ENCODE data around the gene ARHGEF25. TPM values are rescaled to one million over a fixed set of nuclear protein-coding genes. Genes with fewer than 3 reads are reported as not detected.

The ARHGEF25 gene
- polyA plus RNA-seq, 1 experiment: 26.0 TPM

DNA sequence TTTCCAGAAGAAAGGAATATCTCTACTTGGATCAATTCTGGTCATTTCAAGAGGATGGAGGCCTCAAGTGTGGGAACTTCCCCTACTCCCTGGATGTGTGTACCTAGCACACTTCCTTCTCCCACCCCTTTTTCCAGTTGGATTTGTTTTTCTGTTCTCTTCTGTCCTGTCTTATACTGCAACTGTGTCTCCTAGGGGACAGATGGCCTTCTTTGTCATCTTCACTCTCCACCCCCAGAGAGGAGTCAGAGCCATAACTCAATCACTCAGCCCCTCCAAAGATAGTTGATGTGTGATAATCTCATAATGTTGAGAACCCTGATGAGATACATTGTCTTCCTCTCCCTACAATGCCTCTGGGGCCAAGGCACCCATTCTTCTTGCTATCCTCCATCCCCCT, 8.7 kb upstream of the ARHGEF25 start:
- peaks cover 6% of the 10 kb centered on the region for H3K36me3 ChIP-seq (ENCODE audit: control insufficient read depth, insufficient read depth, low read length)
- DNase-seq (ENCODE audit: low read depth): no peak
- POLR2A ChIA-PET: interaction anchor here (0.6 kb wide), 1 partner anchor 11 kb away, joined by 5 read pairs; the partner anchor contains the start of gene PIP4K2C
- TF ChIP-seq, protein P1, sequence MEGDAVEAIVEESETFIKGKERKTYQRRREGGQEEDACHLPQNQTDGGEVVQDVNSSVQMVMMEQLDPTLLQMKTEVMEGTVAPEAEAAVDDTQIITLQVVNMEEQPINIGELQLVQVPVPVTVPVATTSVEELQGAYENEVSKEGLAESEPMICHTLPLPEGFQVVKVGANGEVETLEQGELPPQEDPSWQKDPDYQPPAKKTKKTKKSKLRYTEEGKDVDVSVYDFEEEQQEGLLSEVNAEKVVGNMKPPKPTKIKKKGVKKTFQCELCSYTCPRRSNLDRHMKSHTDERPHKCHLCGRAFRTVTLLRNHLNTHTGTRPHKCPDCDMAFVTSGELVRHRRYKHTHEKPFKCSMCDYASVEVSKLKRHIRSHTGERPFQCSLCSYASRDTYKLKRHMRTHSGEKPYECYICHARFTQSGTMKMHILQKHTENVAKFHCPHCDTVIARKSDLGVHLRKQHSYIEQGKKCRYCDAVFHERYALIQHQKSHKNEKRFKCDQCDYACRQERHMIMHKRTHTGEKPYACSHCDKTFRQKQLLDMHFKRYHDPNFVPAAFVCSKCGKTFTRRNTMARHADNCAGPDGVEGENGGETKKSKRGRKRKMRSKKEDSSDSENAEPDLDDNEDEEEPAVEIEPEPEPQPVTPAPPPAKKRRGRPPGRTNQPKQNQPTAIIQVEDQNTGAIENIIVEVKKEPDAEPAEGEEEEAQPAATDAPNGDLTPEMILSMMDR (IDR thresholded peaks at IDR 0.05; ENCODE audit: insufficient read depth, low read depth, low read length): no peak
- CTCF ChIA-PET: no interaction called here
- no peaks in the 10 kb centered on the region for H3K27me3 ChIP-seq (ENCODE audit: control insufficient read depth, insufficient read depth, low read length)
- no peak overlapping the region for H3K4me3 ChIP-seq (ENCODE audit: low read depth, low read length)

DNA sequence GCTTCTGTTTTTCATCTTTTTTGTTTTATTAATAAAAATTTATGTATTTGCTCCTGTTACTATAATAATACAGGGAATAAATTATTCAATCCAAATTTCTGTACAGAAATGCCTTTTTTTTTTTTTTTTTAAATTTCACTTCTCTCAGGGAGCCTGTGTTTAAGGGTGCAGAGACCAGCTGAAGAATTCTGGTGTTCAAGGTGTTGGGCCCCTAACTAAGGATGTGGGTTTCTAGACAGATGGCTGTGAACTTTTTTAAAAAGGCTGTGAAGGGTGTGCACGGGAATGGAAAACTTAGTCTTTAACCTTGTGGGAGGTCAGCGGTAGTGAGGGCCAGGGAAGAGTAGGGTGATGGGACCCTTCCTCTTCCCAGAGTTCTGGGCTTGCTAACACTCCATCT, 7.9 kb upstream of the ARHGEF25 start:
- DNase-seq (ENCODE audit: low read depth): no peak
- no peaks in the 10 kb centered on the region for H3K27me3 ChIP-seq (ENCODE audit: control insufficient read depth, insufficient read depth, low read length)
- no peak overlapping the region for H3K4me3 ChIP-seq (ENCODE audit: low read depth, low read length)
- ChIA-PET POLR2A (interaction anchor here (0.6 to 1.0 kb wide), 6 partner anchors 11 to 171 kb away, joined by 3 to 8 read pairs (median 5); partner anchors contain the start of gene PIP4K2C), CTCF (interaction anchor here (1.0 to 1.5 kb wide), 2 partner anchors 10 to 20 kb away, joined by 3 to 4 read pairs; no protein-coding TSS in a partner anchor)
- TF ChIP-seq, protein P1 (IDR thresholded peaks at IDR 0.05; ENCODE audit: insufficient read depth, low read depth, low read length): no peak
- H3K36me3 ChIP-seq (ENCODE audit: control insufficient read depth, insufficient read depth, low read length): peaks cover 6% of the 10 kb centered on the region

DNA sequence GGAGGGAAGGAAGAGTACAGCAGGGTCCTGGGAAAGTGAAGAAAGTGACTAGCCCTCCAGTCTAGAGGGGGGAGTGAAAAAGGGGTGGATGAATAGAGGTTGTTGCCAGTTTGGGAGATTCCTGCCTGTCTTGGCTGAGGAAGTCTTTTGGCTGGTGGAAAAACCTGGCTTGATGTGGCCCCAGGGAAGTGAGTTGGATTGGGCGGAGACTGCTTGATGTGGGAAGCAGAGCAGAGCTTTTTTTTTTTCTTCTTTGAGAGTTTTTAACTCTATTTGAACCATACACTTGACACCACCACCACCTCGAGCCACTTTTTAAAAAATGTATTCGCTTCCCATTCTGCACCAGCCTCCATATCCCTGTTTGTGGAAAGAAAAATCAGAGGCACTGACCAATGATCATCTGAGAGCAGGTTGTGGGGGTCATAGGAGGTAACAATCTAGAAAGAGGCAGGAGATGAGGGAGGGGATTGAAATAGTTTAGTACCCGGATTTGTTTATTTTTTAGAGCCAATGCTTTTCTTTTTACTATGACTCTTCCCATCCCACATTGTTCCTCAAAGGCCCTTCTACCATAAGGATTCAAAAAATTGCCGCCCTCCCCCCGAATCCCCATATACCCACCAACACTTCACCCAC, 7.3 kb upstream of the ARHGEF25 start:
- POLR2A ChIA-PET: interaction anchor here (0.6 to 1.0 kb wide), 5 partner anchors 10 to 171 kb away, joined by 3 to 8 read pairs (median 5); no protein-coding TSS in a partner anchor
- CTCF ChIA-PET: interaction anchor here (0.7 to 1.5 kb wide), 3 partner anchors 9 to 20 kb away, joined by 3 to 4 read pairs (median 3); no protein-coding TSS in a partner anchor
- peak; percentile 38 for DNase-seq (ENCODE audit: low read depth)
- TF ChIP-seq, protein P1 (IDR thresholded peaks at IDR 0.05; ENCODE audit: insufficient read depth, low read depth, low read length): no peak
- Histone ChIP-seq H3K36me3 (ENCODE audit: control insufficient read depth, insufficient read depth, low read length) (peaks cover 6% of the 10 kb centered on the region), H3K4me3 (ENCODE audit: low read depth, low read length) (peak overlapping the region; percentile 64), H3K27me3 (ENCODE audit: control insufficient read depth, insufficient read depth, low read length) (no peaks in the 10 kb centered on the region)

DNA sequence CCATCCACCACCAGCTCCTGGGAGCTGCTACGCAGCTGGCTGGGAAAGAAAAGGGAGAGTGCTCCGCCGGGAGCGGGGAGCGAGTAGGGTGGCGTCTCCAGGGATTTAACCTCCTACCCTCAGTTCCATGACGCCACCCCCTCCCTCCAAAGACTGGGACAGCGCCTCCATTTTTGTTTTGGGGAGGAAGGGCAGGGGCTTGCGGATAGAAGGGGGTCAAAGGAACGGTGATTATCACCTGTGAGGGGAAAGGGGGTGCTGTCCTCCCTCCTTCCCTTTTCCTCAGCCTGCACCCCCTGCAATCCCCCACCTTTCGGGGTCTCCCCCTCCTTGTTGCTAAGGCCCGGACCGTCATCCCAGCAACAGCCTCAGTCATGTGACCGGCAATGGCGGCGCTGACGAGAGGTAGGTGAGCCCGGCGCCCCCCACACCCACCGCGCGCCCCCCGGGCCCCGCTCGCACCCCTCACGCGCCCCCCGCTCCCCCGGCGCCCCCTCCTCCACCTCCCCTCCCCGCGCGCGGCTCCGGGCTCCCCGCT, 6.7 kb upstream of the ARHGEF25 start, which contains the start of gene DTX3:
Gene DTX3, plus strand, starts transcription at position 371 of the 538 bp plus-strand sequence. CDS start 1,694 bp downstream, outside the sequence.
- Histone ChIP-seq H3K36me3 (ENCODE audit: control insufficient read depth, insufficient read depth, low read length) (peaks cover 9% of the 10 kb centered on the region), H3K4me3 (ENCODE audit: low read depth, low read length) (peak within 1 kb of the TSS; percentile 64), H3K27me3 (ENCODE audit: control insufficient read depth, insufficient read depth, low read length) (no peaks in the 10 kb centered on the region)
- ChIA-PET CTCF (interaction anchor here (0.7 to 1.5 kb wide), 3 partner anchors 8 to 21 kb away, joined by 3 to 4 read pairs (median 3); no protein-coding TSS in a partner anchor), POLR2A (interaction anchor here (1.0 kb wide), 1 partner anchor 122 kb away, joined by 3 read pairs; no protein-coding TSS in a partner anchor)
- TF ChIP-seq, protein P1 (IDR thresholded peaks at IDR 0.05; ENCODE audit: insufficient read depth, low read depth, low read length): no peak
- DNase-seq (ENCODE audit: low read depth): no peak
